NT2/D1 (cell line): ENCODE measurements around the gene BLID.

Experiments
- SUZ12 ChIP-seq: IDR thresholded peaks from 2 replicates; pipeline ENCODE4 v1.6.1; 2011; ENCODE audit not compliant: insufficient read length, insufficient read depth; ENCODE audit errors: extremely low read depth
- YY1 ChIP-seq: IDR thresholded peaks from 2 replicates; pipeline ENCODE4 v1.6.1; 2011; ENCODE audit not compliant: insufficient read length, insufficient read depth

DNA sequence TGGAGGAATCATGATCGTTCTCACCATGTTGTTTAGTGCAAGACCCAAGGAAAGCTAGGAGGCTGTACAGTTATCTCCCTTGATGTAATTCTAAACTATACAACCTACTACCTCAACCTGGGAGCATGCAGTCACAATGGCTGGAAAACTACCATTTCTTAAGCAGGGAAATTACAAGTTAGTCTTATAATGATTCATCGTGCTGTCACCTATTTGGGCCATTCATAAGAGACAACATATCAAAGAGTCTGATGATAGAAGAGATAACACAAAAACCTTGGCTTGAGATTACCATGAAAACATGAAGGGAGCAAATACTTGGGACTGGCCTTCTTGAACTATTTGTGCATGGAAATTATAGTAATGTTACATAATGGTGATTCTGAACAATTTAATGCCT is 30.5 kb upstream of the BLID start:
- TF ChIP-seq SUZ12 (no peak), YY1 (no peak)
